IPS-18a (cell line): ENCODE results near the gene MRPS34.

Experiments
- H3K27ac ChIP-seq: one replicate; pipeline ENCODE4 v1.5.1; 2013; ENCODE audit warnings: low read length
- H3K27me3 ChIP-seq: one replicate; pipeline ENCODE4 v1.6.1; 2013; ENCODE audit warnings: mild to moderate bottlenecking, low read length; ENCODE audit not compliant: control insufficient read depth, insufficient read depth
- H3K36me3 ChIP-seq: one replicate; pipeline ENCODE4 v1.6.1; 2013; ENCODE audit warnings: low read depth, low read length; ENCODE audit not compliant: control insufficient read depth
- H3K4me1 ChIP-seq: one replicate; pipeline ENCODE4 v1.6.1; 2013; ENCODE audit warnings: low read depth, low read length; ENCODE audit not compliant: control insufficient read depth
- H3K4me3 ChIP-seq: one replicate; pipeline ENCODE4 v1.5.1; 2013; ENCODE audit warnings: low read length
- H3K9ac ChIP-seq: one replicate; pipeline ENCODE4 v1.6.1; 2013; ENCODE audit warnings: mild to moderate bottlenecking, low read length, moderate library complexity
- H3K9me3 ChIP-seq: one replicate; pipeline ENCODE4 v1.6.1; 2013; ENCODE audit warnings: low read depth, low read length; ENCODE audit not compliant: control insufficient read depth

The MRPS34 gene

DNA sequence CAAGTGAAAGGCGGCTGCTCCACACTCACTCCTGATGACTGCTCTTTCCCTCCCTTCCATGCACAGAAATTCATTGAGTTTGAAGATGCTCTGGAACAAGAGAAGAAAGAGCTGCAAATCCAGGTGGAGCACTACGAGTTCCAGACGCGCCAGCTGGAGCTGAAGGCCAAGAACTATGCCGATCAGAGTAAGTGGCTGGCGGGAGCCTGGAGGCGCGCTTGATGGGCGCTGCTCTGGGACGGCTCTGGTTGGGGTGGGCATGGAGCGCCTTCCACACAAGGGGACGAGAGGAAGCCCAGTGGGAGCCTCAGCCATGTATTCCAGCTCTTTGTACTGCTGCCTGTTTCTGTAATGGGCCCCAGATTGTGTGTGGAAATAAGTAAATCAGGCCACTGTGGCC, 48.4 kb downstream of the MRPS34 start:
- Histone ChIP-seq H3K27me3 (no peaks in the 10 kb centered on the region), H3K4me3 (no peak overlapping the region), H3K27ac (no peak overlapping the region), H3K9me3 (no peaks in the 10 kb centered on the region), H3K9ac (no peak overlapping the region), H3K36me3 (no peaks in the 10 kb centered on the region), H3K4me1 (no peaks in the 10 kb centered on the region)

DNA sequence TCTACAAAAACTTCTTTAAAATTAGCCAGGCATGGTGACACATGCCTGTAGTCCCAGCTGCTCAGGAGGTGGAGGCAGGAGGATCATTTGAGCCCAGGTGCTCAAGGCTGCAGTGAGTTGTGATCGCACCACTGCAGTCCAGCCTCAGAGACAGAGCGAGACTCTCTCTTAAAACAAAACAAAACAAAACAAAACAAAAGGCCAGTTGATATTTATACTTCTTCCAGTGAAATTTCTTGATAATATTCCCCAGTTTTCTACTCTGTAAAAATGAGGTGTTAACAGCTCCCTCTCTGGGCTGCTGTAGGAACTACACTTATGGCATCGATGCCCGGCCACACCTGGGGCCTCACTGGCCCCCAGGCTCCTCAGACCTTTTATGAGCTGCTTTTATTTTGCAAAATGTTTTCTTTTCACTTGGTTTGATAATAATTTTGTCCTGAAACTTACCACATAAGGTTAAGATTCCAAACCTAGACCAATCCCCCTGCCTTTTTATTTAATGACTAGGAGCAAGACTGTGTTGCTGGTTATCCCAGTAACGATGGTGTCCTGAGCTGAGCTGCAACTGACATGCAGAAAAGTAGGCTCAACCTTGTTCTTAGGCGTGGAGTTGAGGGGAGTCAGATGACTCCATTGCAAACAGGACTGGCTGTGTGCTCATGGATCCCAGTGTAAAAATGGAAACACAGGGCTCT, 49.3 kb downstream of the MRPS34 start:
- Histone ChIP-seq H3K4me1 (no peaks in the 10 kb centered on the region), H3K27me3 (no peaks in the 10 kb centered on the region), H3K9ac (no peak overlapping the region), H3K27ac (no peak overlapping the region), H3K9me3 (no peaks in the 10 kb centered on the region), H3K4me3 (no peak overlapping the region), H3K36me3 (no peaks in the 10 kb centered on the region)
